Stomach (tissue), 4 donors: ENCODE results near the gene ADARB2.

Experiments
- POLR2A ChIP-seq, 4 donors: fragments of 450-650 bp; IDR thresholded peaks; one replicate each; pipeline ENCODE4 v1.6.1; 2016; ENCODE audit warnings: antibody characterized with exemption in 4 of 4, control low read depth in 2 of 4, mild to moderate bottlenecking in 1 of 4, moderate library complexity in 1 of 4
- POLR2AphosphoS5 ChIP-seq, 3 donors: sonication (generic); formaldehyde crosslinking; IDR thresholded peaks; one replicate each; pipeline ENCODE4 v1.6.1; 2016; ENCODE audit warnings: antibody characterized with exemption in 3 of 3
- TF ChIP-seq, protein P1 (sequence below), 7 experiments: fragments of 450-650 bp in 4 of 7; fragments of 200-600 bp in 3 of 7; sonication (generic) in 3 of 7; IDR thresholded peaks; one replicate each; pipeline ENCODE4 v1.5.1; 2016 to 2019; ENCODE audit warnings: antibody characterized with exemption in 7 of 7, control low read depth in 2 of 7, mild to moderate bottlenecking in 1 of 7

DNA sequence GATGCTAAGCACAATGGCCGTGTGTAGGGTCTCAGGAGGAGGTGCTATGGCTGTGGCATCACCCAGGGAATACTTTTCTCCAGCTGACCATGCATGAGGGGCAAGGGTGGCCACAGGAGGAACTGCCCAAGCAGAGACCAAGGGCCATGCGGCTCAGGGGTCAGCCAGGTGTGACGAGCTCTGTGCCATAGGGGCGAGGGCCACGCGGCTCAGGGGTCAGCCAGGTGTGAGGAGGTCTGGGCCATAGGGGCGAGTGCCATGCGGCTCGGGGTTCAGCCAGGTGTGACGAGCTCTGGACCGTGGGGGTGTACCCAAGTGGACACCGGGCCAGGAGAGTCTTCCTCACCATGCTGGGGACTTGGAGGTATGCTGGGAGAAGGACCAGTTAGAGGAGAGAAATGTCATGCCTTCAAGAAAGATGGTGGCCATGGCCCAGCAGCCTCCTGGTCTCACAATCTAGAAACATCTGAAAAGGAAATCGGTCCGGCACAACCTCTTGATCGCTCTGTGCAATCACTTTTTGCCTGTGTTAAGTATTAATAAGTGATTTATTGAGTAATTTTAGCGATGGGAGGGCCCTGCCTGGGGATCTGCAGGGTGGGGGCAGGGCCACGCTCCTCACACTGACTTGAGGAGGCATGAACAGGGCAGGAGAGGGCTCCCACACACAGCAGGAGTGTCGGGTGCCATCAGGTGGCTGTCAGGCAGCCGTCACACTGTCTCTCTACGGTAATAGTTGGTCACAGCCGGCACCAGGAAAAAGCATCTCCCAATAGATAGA, 265.0 kb downstream of the ADARB2 start:
- TF ChIP-seq, protein P1, sequence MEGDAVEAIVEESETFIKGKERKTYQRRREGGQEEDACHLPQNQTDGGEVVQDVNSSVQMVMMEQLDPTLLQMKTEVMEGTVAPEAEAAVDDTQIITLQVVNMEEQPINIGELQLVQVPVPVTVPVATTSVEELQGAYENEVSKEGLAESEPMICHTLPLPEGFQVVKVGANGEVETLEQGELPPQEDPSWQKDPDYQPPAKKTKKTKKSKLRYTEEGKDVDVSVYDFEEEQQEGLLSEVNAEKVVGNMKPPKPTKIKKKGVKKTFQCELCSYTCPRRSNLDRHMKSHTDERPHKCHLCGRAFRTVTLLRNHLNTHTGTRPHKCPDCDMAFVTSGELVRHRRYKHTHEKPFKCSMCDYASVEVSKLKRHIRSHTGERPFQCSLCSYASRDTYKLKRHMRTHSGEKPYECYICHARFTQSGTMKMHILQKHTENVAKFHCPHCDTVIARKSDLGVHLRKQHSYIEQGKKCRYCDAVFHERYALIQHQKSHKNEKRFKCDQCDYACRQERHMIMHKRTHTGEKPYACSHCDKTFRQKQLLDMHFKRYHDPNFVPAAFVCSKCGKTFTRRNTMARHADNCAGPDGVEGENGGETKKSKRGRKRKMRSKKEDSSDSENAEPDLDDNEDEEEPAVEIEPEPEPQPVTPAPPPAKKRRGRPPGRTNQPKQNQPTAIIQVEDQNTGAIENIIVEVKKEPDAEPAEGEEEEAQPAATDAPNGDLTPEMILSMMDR (IDR thresholded peaks at IDR 0.05): no peak
- TF ChIP-seq POLR2A (IDR thresholded peaks at IDR 0.05): no peak
- TF ChIP-seq POLR2AphosphoS5 (IDR thresholded peaks at IDR 0.05): no peak
